Measurements from ENCODE around the gene ANTXR1. TPM values are rescaled to one million over a fixed set of nuclear protein-coding genes. Genes with fewer than 3 reads are reported as not detected.

ANTXR1 gene
- total and polyA plus RNA-seq, 4 experiments from 2014 or later = 0.58 TPM; not detected in 3

DNA sequence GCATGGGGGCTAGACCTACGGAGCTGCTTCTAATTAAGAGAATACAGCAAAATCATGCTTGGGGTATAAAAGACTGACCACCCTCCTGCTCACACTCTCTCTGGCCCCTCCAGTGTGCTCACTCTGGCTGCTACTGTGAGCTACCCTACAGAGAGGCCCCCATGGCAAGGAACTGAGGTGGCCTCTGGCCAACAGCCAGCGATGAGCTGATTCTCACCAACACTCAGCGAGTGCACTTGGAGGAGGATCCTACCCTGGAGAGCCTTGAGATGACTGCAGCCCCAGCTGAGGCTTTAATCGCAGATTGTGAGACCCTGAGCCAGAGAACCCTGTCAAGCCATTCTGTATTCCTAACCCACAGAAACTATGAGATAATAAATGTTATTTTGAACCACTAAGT lies 285.9 kb downstream of the ANTXR1 start:
- Histone ChIP-seq H3K4me1 (ENCODE audit: insufficient read depth, low read length) (no peaks in the 10 kb centered on the region), H3K4me3 (ENCODE audit: low read length in 2 of 2) (no peak overlapping the region), H3K9me3 (ENCODE audit: control insufficient read depth in 1 of 2, low read length in 2 of 2) (no peaks in the 10 kb centered on the region), H3K27ac (ENCODE audit: low read depth, low read length) (no peak overlapping the region), H3K36me3 (ENCODE audit: insufficient read depth, low read length) (no peaks in the 10 kb centered on the region), H3K27me3 (ENCODE audit: insufficient read depth, low read length) (no peaks in the 10 kb centered on the region)
- ChIA-PET CTCF (ENCODE audit: partially characterized antibody) (no interaction called here), POLR2A (ENCODE audit: partially characterized antibody) (no interaction called here)
- Mint-ChIP-seq H3K4me3 (no peak overlapping the region), H3K27ac (no peak overlapping the region), H3K9me3 (peaks cover 0 to 5% (median under 1%) of the 10 kb centered on the region in 8 donors), H3K36me3 (no peaks in the 10 kb centered on the region), H3K27me3 (peaks cover 5 to 19% of the 10 kb centered on the region in 2 donors), H3K4me1 (no peaks in the 10 kb centered on the region)
- intact Hi-C loops (cut with micrococcal nuclease) = loop anchor here (10.0 kb wide), 1 partner anchor 1274 kb away; no protein-coding TSS in a partner anchor
- no peak for DNase-seq

Small RNA genes lying within 50 kb of the gene (microRNA-seq; reads per million reads assigned to microRNA genes)
- gene MIR3126 (ENCODE audit: borderline microRNAs expressed, borderline number of aligned reads, borderline replicate concordance) = not detected

Other genes with a start within 250 kb of the ANTXR1 start
- gene BMP10, start 141.8 kb upstream of the ANTXR1 start, total RNA-seq = not detected
- gene BMP10, start 141.8 kb upstream of the ANTXR1 start, polyA plus RNA-seq = not detected
- gene GKN2, start 60.3 kb upstream of the ANTXR1 start, total RNA-seq = not detected
- not detected for gene GKN2, start 60.3 kb upstream of the ANTXR1 start, polyA plus RNA-seq
- gene GKN1, start 38.5 kb upstream of the ANTXR1 start, total RNA-seq = not detected
- gene GKN1, start 38.5 kb upstream of the ANTXR1 start, polyA plus RNA-seq = not detected